GM19238 (cell line): ENCODE results near the gene PDXK.
"Not testable (repeated sequence)": the region's sequence is repeated elsewhere in the genome, so short reads cannot be mapped to it uniquely, and the experiment has no call there.

Experiments used
- DNase-seq: peaks from one replicate; pipeline ENCODE4 v3.0.0; 2011; ENCODE audit warnings: low spot score; ENCODE audit not compliant: insufficient read length

PDXK gene

DNA sequence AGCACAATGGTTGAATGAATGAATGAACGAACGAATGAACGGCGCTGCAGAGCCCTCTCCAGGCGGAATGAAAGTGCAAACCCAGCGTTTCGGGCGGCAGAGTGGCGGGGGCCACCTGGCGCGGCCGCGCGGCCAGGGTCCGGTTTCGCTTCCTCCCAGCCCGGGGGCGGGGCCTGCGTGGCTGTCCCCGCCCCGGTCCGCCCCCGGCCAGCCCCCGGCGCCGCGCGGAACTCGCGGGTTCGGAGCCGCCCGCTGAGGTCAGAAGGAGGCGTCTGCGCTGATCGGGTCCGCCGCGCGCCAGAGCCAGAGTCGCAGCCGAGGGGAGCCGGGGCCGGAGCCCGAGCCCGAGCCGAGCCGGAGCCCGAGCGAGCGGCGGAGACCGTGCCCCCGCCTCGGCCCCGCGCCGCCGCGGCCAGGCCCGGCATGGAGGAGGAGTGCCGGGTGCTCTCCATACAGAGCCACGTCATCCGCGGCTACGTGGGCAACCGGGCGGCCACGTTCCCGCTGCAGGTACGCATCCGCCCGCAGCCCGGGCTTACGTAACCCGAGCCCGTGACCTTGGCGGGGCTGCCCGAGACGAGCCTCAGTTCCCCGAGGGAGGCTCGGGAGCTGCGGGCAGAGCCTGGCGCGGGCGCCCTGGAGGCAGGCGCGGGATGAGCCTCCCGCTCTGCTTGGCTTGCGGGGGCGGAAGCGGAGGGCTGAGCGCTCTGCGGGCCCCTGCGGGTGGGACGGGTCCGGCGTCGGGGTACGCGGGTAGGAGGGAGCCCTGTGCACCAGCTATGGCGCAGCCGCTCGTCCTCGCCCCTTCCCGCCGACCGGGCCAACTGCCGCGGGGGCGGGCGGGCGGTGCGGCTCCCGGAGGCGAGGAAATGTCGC, at the start of gene PDXK:
TSS of gene PDXK (plus strand) at position 258 of the 876 bp plus-strand sequence. CDS start at position 424, 166 bp downstream.
- DNase-seq, result peak; percentile 83

DNA sequence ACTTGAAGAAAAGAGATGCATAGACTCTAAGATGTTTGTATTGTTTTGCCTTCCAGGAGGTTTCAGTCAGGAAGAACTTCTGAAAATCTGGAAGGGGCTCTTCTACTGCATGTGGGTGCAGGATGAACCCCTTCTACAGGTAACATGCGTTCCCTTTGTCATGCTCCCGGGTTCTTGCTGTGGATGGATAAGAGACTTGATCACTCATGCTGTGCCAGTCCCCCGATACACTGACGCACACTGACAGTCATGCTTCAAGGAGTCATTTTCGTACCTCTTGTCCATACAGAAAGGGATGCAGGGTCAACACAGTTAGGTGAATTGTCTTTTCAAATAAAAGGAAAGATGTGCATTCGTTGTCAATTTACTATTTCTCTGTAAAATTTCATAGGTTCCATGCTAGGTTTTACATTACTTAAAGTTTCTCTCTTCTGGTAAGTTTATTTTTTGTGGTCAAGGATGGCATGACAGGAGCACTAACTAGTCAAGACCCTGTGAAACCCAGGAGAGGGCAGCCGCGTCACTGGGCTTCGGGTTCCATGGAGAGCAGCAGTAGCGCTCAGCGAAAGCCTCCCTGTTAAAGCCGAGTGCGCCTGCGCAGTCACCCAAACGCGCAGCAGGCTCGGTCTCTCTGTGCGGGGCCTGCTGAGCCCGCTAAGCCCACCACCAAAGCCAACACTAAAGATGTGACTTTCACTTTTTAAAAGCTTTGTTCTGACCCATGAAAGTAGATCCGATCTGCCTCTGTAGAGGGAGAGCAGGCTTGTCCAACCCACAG, 48.9 kb upstream of the PDXK start:
- DNase-seq, result no peak

GRCh38 chr21:43675871-43676270, 43.1 kb upstream of the PDXK start:
- no peak for DNase-seq

GRCh38 chr21:43676391-43676790, 42.5 kb upstream of the PDXK start:
- DNase-seq, result no peak

- no peak for DNase-seq
Observed at GRCh38 chr21:43679951-43680350, 39.0 kb upstream of the PDXK start.

DNA sequence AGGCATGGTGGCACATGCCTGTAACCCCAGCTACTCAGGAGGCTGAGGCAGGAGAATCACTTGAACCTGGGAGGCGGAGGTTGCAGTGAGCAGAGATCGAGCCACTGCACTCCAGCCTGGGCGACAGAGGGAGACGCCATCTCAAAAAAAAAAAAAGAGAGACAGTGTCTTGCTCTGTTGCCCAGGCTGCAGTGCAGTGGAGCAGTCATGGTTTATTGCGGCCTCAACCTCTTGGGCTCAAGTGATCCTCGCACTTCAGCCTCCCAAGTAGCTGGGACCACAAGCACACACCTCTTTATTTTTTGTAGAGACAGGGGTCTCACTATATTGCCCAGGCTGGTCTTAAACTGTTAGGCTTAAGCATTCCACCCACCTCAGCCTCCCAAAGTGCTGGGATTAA, 38.5 kb upstream of the PDXK start:
- not testable (repeated sequence) for DNase-seq

GRCh38 chr21:43681650-43682049, 37.3 kb upstream of the PDXK start:
- no peak for DNase-seq

- DNase-seq, result no peak
Observed at GRCh38 chr21:43684424-43684823, 34.5 kb upstream of the PDXK start.

GRCh38 chr21:43686811-43687565, 31.9 kb upstream of the PDXK start:
- DNase-seq, result no peak

DNA sequence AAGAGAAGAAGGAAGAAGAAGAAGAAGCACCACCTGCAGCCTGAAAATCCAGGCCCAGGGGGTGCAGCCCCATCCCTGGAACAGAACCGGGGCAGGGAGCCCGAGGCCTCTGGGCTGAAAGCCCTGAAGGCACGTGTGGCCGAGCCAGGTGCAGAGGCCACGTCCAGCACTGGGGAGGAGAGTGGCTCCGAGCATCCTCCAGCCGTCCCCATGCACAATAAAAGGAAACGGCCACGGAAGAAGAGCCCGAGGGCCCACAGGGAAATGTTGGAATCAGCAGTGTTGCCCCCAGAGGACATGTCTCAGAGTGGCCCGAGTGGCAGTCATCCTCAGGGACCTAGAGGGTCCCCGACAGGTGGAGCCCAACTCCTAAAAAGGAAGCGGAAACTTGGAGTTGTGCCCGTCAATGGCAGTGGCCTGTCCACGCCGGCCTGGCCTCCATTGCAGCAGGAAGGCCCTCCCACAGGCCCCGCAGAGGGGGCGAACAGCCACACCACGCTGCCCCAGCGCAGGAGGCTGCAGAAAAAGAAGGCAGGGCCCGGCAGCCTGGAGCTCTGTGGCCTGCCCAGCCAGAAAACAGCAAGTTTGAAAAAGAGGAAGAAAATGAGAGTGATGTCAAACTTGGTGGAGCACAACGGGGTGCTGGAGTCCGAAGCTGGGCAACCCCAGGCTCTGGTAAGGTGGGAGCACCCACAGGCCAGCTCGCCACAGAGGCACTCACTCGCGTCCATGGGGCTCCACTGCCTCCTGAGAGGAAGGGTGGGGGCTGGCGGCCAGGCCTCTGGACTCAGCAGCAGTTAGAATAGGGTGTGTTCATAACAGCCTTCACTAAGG, 31.1 kb upstream of the PDXK start:
- no peak for DNase-seq

DNA sequence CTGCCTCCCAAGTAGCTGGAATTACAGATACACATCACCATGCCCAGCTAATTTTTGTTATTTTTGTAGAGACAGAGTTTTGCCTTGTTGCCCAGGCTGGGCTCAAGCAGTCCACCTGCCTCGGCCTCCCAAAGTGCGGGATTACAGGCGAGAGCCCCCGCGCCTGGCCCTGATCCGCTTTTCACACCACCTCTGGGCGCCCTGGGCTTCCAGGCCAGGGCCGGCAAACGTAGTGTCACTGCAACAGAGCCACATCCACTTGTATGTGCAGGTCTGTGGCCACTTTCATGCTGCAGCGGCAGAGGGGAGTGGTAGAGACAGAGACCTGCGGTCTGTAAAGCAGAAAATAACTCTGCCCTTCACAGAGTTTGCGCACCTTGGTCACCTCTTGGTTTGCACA, 30.0 kb upstream of the PDXK start:
- no peak for DNase-seq

DNA sequence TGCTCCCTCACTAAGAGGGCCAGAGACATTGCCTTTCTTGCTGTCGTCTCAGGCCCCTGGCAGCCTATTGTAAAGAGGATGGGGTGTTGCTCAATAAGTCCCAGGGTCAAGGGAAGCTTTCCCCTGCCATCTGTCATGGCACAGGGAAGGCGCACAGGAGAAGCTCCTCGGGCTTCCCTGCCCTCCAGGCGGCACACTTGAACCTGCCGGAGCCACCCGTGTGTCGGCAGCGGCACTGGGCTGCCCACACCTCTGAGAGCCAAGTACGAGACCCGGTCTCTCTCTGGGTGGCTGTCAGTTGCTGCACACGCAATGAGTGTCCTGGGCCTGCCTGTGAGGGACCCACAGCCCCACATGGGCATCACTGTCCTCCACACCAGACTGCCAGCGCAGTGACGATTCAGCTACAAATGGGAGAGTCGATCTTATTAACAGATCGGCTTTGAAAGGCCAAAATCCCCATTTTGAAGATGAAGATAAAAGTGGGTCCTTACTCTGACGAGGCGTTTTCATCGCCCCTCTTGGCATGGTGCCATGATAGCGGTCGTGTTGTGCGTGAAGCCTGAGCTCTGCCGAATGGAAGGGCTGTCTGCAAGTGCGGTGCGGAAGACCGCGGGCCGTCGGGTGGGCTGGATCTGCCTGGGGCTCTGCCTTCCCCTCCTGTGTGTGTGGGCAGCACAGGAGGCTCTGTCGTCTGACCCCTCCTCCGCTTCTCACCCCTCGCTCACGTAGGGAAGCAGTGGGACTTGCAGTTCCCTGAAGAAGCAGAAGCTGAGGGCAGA, 29.2 kb upstream of the PDXK start:
- no peak for DNase-seq

DNA sequence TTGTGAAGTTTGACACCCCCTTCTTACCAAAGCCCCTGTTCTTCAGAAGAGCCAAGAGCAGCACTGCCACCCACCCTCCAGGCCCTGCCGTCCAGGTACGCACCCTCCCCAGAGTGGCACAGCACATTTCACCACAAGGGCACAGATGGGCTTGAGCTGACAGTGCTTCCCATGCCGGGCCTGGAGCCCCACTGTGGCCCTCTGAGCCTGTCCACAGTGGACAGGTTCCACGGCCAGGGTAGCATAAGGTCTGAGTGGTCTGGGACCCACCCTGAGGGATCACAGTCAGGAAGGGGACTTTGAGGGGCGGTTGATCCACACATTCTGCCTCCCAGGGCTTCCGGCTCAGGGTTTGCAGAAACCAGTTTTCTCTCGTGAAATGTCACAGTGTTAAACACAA, 28.6 kb upstream of the PDXK start:
- no peak for DNase-seq

- DNase-seq, result no peak
Observed at GRCh38 chr21:43691086-43691795, 27.7 kb upstream of the PDXK start.

- DNase-seq, result no peak
Observed at GRCh38 chr21:43691801-43692200, 27.1 kb upstream of the PDXK start.

GRCh38 chr21:43692949-43693348, 26.0 kb upstream of the PDXK start:
- DNase-seq, result no peak

DNA sequence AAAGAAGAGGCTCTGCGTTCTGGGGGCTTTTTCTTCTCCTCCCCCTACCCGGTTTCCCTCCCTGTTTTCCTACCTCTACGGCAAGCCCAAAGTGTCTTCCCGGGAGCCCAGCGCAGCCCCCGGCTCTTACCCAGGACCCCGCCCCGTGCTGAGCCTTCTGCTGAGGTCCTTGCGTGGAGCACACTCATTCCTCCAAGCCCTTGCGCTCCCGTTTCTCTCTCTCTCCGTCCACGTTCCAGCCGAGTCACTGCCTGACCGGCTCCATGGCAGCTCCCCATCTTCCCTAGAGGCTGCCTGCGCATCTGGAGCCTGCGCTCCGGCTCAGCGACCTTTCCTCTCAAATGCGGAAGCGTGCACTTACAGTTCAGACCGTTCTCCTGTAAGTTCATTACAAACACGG, 24.9 kb upstream of the PDXK start:
- no peak for DNase-seq

- no peak for DNase-seq
Observed at GRCh38 chr21:43694437-43695079, 24.4 kb upstream of the PDXK start.

DNA sequence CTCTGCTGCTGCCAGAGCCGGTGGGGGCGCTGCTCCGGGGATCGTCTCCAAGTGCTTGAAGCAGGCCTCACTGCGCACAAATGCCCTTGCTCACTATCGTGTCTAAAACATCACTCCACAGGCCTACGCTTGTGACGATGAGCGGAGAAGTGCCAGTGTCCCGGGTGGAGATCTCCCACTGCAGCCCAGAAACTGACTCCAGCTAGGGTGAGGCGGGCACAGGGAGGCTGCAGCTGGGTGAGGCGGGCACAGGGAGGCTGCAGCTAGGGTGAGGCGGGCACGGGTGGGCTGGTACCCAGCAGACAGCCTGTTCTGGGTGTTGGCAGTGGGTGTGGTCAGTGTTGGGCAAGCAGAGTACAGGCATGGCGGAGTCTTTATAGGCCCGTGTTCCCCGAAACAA, 22.7 kb upstream of the PDXK start:
- DNase-seq, result no peak
